HG03558 (cell line): ENCODE data around the gene MMP20.

Experiments used
- ATAC-seq: cut with Tn5 transposase; IDR thresholded peaks from one replicate; pipeline ENCODE4 v1.9.1; 2021; ENCODE audit warnings: moderate number of reproducible peaks; ENCODE audit not compliant: unreplicated experiment; ENCODE audit errors: extremely low read depth

Gene MMP20

DNA sequence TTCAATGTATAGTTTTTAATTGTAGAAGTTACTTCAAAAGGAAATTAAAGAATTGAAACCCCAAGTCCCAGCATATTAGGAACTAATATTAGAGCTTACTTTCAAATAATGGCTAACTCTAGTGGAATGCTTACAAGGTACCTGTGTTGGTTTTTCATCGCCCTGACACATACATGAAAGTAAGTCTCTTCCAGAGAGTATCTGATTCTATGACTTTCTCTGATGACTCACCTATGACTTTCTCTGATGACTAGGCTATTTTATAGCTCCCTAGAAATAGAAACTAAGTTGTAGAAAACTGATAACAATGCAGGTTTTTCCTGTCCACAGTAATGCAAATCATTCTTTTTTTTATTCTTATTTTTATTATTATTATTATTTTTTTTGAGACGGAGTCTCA is 61.0 kb downstream of the MMP20 start:
- peak; percentile 60 for ATAC-seq

DNA sequence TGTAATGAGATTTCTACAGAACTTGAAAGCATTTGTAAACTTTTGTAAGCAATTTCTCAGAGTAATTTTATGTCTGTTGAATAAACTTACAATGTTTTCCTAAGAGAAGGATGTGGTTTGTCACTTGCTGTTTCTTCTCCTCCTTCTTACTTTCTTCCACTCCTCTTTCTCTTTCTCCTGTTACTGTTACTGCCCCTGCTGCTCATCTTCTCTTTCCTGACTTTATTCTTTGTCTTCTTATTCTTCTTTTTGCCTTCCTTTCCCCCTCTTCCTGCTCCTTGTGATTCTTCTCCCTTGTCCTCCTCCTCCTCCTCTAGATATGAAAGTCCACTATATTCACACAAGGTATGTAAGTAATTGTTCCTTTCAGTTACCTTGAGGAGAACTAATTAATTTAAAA is 63.5 kb downstream of the MMP20 start:
- ATAC-seq = no peak

DNA sequence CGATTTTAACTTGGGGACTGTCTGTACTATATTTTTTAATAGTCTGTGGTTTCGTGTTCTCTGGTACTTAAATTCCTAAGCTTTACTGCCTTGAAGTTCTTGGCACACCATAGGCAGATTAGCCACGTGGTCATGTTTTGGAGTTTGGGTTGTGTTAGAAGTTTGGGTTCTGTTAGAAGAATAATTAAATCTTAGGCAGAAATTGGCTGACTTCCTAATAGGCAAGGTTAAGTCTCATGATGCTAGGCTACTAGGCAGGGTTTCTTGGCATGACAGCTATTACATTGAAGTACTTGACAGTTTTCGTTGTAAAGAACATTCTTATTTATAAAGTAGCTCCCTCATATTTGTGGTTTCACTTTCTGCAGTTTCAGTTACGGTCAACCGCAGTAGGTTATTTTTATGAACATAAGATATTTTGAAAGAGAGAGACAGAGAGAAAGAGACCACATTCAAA is 64.5 kb downstream of the MMP20 start:
- ATAC-seq = peak; percentile 82

DNA sequence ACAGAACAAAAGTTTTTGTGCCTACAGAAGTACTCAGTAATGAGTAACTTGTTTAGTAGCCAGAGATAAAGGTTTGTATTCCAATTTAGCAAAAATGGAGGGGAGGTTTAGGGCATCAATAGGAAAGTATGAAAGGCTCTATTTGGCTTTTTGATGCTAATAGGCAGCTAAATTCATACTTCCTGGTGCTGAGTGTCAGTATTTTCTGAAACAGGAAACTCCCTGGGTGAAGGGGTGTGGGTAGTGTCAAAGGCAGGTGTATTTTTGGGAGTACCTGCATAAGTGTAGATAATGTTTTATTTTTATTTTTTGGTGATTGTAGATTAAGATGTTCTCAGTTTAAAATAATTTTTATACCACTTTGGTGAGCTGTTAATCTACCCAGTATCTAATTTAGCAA is 65.3 kb downstream of the MMP20 start:
- no peak for ATAC-seq

DNA sequence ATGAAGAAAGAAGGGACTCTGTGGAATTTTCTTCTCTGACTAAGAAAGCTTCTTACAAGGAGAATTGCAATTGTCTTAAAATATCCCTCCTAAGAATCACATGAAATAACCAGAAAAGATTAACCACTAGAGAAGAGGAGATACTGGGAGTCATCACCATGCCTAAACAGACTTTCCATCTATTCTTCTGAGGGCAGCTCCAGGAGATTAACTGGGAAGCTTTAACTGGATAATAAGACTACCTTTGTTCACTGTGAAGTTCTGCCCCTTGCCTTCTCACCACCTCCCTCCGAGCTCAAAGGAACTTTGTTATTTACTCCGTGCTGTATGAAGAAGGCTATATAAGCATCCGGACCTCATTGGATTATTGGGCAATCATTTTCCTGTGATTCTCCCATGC is 70.0 kb downstream of the MMP20 start:
- ATAC-seq = no peak

GRCh38 chr11:102553835-102554282 is 71.3 kb downstream of the MMP20 start:
- peak; percentile 74 for ATAC-seq

DNA sequence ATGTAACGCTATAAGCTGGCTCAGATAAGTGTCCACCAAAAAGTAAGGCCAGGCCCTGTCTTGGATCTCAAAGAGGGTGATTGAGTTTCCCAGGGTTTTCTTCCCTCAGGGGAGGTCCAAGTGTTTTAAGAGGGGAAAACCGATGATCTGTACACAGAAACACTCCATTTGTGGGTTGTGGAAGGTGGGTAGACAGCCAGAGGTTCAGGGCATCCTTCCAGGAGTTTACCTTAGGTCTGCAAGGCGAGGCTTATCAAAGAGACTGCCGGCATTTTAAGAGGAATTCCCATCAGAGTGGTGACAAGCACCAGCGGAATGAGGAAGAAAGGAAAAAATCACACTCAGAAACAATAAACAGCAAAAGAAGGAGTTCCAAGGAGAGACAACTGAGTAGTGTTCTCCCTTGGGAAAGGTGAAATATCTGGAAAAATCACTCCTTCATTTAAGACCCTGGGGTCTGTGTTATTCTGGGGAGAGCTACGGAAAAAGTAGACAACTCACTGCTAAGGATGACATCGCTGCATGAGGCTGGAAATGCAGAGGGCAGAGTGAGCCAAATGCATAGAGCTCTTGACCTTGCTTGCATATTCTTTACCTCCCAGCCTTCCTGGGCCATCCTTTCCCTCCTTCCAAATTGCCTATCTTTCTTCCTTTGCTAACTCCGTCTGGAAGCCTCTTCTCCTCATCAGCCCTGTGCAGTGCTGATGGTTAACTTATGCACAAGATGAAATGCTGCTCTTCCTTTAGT is 72.5 kb downstream of the MMP20 start:
- ATAC-seq = no peak

DNA sequence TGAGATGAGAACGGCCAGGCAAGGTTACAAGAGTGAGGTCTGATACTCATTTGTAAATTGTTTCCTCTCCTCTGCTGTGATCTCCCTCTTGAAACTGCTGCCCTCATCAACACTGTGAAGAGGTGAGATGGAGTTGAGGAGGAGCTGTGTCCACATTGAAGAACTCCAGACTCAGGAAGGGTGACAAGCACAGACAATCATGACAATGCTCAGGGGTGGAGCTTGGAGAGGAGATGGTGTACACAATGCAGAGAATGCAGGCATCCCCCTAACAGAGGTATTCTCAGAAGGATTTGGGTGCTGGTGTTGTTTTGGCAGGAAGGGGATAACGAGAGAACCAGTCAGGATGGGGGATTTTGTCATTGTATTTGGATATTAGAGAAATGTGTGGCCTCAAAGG is 73.1 kb downstream of the MMP20 start:
- no peak for ATAC-seq

GRCh38 chr11:102551169-102551781 is 73.9 kb downstream of the MMP20 start:
- no peak for ATAC-seq

GRCh38 chr11:102546923-102547471 is 78.1 kb downstream of the MMP20 start:
- peak; percentile 57 for ATAC-seq

GRCh38 chr11:102546427-102546826 is 78.7 kb downstream of the MMP20 start:
- peak; percentile 49 for ATAC-seq

GRCh38 chr11:102545701-102546100 is 79.4 kb downstream of the MMP20 start:
- ATAC-seq = no peak

GRCh38 chr11:102544594-102544993 is 80.5 kb downstream of the MMP20 start:
- no peak for ATAC-seq

DNA sequence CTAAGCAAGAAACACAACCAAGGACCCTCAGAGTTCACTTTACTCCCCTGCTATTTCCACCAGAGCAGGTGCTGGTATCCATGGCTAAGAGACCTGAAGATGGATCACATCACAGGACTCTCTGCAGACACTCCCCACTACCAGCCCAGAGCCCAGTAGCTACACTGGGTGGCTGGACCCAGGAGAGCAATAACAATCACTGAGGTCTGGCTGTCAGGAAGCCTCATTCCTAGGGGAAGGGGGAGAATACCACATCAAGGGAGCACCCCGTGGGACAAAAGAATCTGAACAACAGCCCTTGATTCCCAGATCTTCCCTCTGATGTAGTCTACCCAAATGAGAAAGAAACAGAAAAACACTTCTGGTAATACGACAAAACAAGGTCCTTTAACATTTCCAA is 85.6 kb downstream of the MMP20 start:
- ATAC-seq = no peak

GRCh38 chr11:102538932-102539331 is 86.2 kb downstream of the MMP20 start:
- ATAC-seq = no peak

DNA sequence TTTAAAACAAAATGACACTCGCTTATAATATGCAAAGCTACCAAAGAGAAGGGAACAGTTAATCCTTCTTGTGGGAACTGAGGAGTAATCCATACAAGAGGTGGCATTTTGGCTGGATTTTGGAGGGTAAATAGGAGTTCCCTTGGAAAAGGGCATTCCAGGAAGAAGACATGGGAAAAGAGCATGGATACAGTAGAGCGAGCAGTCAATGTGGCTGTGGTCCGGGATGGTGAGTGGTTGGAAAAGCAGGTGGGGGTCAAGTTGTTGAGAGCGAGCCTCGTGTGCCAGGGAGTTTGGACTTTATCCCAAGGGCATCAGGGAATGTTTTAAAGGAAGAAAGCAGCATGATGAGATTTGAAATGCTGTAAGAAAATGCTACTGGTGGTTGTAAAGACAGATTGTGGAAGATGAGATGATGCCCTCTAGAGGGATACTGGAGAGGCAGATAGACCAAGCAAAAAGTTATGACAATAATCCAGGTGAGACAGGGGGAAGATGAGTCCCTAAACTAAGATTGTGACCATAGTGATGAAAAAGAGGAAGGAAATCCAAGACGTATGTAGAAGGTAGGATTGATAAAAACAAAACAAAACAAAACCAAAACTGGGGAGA is 90.8 kb downstream of the MMP20 start:
- no peak for ATAC-seq

GRCh38 chr11:102530558-102530957 is 94.6 kb downstream of the MMP20 start, which contains the start of gene MMP7:
Gene MMP7 (minus strand): TSS chr11:102530747. CDS start chr11:102530700, 47 bp downstream.
- ATAC-seq = no peak

GRCh38 chr11:102528618-102529017 is 96.5 kb downstream of the MMP20 start:
- ATAC-seq = no peak

DNA sequence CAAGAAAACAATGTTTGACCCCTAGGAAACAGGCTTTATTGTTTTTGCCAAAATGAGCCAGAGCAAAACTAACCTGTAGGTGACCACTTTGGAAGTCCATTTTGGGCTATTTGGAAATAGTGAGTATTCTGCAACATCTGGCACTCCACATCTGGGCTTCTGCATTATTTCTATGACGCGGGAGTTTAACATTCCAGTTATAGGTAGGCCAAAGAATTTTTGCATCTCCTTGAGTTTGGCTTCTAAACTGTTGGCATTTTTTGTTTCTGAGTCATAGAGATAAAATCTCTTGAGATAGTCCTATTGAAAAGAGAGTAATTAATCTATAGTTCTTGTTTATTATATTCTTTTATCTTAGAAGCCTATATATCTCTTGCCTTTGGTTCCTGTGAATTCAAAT is 97.4 kb downstream of the MMP20 start:
- no peak for ATAC-seq

GRCh38 chr11:102527041-102527440 is 98.1 kb downstream of the MMP20 start:
- no peak for ATAC-seq
